NCI-H2029 treated with DMSO at 0.1 percent for 48 hours (cell line): ENCODE data around the gene GPR176.

Experiments
- DNase-seq: peaks from one replicate; lab custom pipeline; 2025; lab: John Stamatoyannopoulos, UW

Gene GPR176

DNA sequence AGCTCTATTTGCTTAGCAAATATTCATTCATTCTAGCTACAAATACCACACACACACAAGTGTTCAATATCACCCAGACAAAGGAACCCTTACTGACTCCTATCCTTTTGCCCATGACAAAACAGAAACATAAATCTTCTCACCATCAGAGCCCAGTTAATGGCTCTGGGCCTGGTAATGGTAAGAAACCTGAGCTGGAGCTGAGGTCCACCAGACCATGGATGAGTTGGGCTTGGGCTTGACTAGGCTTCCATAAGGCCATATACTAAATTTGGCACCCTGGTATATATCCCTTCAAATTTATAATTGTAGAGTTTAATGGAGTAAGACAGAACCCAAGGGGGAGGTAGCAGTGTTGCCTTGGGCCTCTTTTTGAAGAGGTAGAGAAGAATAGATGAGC, 29.4 kb downstream of the GPR176 start:
- DNase-seq = peak; percentile 55

DNA sequence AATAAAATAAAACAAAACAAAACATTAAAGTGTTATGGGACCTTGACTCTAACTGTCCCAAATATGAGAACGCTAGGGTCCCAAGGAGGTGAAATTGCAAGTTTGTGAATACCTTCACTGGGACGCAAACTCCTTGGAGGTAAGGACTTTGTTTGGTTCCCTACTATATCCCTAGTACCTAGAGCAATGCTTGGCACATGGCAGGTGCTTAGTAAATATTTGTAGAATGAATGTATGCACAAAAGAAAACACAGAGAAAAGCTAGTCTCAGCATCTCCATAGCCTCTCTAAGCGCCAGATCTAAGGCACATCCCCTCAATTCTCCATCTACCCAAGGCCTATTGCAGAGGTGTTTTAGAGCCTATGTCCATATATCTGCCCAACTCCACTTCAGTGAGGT, 30.5 kb downstream of the GPR176 start:
- no peak for DNase-seq

DNA sequence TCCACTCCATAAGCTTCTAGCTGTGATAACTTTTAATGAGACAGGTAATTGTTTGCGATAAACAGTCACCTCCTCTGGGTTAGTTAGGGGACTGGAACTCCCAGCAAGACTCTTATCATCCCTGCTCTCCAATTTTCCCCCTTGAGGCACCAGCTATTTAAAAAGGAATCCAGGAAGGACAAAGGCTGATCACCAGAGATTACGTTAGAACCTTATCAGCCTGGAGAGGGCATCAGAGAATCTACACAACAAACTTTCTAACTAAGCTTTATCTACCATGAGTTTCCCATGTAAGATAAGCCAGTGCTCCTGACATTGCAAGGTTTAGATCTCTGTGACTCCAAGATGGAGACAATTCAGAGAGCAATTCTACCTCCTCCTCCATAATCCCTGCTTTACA, 31.3 kb downstream of the GPR176 start:
- DNase-seq = no peak

DNA sequence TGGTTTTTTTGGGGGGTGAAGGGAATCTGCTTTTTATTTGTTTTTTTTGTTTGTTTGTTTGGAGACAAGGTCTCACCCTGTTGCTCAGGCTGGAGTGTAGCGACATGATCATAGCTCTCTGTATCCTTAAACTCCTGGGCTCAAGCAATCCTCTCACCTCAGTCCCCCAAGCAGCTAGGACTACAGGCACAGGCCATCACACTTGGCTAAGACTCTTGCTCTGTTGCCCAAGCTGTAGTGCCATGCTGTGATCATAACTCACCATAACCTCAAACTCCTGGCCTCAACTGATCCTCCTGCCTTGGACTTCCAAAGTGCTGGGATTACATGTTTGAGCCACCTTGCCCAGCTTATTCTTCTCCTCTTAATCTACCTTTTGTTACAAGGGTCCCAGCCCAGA, 31.8 kb downstream of the GPR176 start:
- DNase-seq = no peak

DNA sequence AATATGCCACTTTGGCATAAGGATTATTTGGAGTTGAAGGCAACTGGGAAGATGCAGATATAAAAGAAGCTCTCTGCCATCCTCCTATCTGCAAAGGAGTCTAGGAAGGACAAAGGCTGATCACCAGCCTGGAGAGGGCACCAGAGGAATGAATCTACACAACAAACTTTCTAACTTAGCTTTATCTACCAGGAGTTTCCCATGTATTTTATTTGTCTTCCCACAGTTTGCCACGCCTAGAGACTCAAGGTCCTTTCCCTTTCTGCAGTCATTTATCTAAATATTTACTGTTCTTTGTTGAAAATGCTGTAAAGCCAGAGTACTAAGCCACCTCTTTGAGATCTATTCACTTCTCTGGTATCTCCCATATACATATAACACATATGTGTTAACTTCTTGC, 32.2 kb downstream of the GPR176 start:
- no peak for DNase-seq

DNA sequence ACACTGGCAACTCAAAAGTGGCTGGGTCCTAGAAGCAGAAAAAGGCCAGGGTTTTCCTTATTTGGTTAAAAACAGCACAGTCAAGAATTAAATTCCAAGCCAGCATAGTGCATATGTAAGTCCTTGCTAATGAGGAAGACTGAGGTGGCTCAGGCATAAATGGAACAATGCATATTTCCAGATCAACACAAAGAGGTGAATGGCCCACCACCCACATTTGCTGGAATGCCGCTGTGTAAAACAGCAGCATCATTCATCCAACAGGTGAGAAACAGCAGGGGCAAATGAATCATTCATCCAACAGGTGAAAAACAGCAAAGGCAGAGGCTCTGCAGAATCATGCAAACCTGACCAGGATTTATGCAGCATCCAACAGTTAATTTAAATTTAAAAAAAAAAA, 32.9 kb downstream of the GPR176 start:
- DNase-seq = no peak

DNA sequence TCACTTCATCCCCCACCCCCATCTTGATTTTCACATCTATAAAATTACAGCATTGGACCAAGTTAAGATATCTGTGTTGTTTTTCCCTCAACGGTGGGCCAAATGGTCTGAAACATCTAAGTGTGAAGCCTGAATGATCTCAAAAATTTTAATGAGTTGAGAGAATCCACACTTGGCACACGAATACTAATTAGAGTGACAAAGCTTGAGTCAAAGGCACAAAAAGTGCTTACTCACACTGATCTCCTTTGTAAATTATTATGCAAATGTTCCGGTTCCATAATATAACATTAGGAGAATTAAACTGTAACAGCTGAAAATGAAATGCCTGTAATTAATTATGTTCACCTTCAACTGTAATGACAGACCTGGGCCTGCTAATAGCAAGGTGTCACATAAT, 33.6 kb downstream of the GPR176 start:
- DNase-seq = no peak

DNA sequence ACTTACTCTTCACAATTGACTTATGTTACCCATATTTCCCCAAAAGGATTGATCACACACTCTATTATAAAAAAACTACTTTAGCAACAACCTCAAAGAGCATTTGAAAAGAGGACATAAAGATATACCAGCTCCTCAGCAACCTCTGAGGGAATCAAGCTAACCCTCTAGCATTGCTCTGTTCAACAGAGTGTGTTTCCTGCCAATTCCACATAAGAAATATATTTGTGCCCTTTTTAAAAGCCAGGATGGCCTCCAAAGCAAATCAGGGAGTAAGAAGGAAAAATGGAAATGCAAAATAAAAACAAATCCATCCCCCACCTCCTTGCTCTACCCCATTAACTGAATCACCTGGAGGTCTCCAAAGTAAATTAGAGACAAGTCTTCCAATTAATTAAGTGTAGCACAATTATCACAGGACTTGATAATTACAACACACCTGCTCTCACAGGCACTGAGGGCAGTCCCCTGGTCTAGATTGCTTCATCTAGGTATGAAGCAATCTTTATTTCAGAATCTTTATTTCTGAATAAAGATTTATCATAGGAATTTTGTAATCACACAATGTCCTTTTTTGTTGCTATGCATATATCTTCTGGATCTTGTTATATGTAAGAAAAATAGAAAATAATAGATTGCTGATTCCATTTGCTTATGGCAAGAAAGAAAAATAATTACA, 34.8 kb downstream of the GPR176 start:
- no peak for DNase-seq

DNA sequence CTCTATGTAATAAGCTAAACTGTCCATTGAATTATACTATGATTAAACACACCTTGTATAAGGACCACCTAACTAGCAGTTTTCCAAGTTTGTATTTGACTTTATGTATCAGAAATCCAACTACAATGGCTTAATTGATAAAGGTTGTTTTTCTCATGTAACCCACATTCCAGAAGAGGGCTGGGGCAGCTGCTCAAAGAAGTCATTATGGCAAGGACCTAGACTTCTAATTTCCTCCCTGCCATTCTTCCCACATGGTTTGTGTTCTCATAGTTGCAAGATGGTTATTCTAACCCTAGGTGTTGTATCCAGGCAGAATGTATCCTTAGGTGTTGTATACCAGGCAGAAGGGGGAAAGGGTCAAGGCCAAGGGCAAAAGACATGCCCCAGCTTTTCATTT, 35.7 kb downstream of the GPR176 start:
- no peak for DNase-seq

DNA sequence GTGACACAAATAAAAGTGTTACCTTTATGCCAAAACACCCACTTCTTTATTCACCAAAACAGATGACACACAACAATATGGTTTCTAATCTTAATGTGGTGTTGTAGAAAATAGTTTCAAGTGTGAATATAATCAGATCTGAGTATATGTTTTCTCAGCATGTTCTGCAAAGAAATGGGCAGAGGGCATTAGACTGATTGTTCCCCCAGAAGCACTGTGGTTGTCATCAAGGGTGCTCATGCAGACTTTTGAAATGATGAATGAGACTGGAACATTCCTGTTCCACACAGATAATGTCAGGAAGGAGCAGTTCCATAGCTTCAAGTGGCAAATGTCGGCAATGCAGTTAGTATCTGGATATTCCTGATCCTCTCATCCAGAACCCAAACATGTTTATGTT, 37.5 kb downstream of the GPR176 start:
- DNase-seq = no peak

DNA sequence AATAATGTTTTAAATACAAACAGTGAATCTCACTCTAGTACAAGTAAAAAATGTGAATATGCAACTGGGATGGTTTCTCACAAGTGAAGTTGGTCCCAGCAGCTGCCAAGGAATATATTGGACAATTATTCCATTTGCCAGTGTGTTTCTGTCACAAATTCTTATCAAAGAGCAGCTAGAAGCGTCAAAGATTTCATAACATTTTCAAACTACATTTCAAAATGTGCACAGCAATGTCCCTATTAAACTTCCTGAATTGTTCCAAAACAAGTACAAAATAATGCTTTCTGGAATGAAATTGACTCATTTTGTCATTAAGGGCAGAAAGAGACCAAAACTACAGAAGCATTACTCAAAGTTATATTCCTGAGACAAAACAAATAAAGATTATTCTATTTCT, 38.3 kb downstream of the GPR176 start:
- DNase-seq = no peak

DNA sequence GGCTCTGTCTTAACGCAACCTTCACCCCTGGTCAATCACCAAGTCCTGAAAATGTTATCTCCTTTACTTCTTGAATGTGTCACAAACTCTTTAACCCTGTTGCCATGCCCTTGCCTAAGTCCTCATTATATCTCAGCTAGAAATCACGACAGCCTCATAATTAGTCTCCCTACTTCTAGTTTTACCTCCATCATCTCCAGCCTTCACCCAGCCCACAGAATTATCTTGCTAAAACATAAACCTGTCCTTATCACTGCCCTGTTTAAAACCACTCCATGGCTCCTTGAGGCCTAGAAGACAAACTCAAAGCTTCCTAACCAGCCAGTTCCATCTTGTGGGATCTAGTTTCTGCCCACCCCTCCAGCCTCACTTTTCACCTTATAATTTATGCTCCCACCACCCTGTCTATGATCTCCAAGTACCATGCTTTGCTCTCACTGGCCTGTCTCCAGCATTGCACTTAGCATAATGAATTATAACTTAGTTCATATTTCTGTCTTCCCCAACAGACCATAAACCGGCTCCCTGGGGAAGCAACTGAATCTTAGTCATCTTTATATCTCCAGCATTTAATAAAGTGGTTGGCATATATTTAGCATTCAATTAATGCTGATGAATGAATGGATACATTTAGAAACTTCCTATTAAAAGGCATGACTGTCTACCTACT, 39.2 kb downstream of the GPR176 start:
- DNase-seq = no peak

DNA sequence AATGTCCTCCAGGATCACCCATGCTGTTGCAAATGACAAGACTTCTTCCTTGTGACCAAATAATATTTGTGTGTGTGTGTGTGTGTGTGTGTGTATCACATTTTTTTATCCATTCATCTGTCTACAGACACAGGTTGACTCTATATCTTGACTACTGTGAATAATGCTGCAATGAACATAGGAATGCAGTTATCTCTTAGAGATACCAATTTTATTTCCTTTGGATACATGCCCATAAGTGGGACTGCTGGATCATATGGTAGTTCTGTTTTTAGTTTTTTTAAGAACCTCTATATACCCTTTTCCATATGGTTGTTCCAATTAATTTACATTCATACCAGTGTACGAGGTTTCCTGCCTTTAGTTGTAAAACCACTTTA, 41.7 kb downstream of the GPR176 start:
- no peak for DNase-seq

DNA sequence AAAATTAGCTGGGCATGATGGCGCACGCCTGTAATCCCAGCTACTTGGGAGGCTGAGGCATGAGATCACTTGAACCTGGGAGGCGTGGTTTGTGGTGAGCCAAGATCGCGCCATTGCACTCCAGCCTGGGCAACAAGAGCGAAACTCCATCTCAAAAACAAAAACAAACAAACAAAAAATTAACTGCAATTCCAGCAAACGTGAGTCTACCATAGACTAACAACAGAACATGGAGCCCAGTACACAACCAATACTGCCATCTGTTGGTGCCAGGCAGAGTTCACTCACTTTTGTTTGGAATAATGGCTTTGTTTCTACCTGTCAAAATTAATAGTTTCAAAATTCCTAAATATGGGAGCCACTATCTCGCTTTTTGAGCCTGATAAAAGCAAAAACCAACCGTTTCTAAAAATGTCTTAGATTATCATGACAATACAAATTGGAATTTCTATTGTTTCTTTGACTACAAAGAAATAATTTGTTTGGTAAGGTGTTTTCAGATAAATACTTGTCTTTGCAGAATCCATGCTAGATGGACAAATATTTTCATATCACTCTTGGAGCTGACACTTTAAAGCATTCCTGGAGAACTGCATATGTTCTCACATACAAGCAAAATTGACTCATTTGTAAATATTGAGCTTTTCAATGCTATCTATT, 45.0 kb downstream of the GPR176 start:
- DNase-seq = peak; percentile 24

DNA sequence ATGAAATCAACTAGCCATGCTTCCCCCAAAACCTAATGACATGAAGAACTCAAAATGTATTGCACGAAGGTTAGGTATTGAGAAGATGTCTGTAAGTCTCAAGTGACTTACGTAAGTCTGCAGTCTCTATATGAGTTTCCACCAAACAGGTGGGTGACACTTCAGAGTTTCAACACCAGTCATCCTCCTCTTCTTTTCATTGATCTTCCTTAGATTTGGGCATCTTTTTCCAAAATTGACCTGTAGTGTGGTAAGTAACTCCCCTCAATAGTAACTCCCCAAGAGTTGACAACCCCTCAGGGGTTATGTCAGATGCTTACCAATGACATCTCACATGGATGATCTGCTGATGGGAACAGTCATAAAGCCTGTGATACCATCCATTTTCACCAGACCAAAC, 46.1 kb downstream of the GPR176 start:
- no peak for DNase-seq

DNA sequence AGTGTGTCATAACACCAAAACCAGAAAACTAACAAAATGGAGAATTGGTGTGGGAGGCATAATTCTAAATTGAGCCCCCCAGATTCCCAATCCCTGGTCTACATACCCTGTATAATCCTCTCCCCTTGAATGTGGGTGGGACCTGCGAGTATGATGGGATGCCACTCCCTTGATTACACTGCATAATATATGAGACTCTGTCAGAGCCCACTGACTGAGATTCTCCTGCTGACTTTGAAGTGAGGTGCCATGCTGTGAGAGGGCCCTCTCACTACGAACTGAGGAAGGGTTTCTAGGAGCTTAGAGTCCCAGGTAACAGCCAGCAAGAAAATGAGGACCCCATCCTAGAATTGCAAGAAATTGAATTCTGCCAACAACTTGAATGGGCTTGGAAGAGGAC, 49.5 kb downstream of the GPR176 start:
- DNase-seq = no peak

DNA sequence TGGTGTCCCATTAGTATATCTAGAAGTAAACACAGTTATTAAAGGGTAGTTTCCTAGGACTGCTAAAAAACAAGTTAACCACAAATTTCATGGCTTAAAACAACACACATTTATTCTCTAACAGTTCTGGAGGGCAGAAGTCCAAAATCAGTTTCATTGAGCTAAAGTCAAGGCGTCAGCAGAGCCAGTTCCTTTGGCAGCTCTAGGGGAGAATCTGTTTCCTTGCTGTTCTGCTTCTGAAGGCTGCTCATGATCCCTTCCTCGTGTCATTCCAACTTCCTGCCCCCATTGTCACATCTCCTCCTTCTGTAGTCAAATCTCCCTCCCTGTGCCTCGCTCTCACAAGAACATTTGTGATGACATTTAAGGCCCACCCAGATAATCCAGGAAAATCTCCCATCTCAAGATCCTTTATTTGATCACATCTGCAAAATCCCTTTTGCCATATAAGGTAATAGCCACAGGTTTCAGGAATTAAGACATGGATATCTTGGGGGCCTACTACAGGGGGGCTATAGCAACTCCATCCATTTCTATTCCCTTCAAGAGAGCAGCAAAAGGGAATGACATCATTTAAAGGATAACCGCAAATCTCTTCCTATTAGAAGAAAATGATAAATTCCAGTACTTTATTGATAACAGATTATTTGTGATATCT, 50.1 kb downstream of the GPR176 start:
- no peak for DNase-seq

DNA sequence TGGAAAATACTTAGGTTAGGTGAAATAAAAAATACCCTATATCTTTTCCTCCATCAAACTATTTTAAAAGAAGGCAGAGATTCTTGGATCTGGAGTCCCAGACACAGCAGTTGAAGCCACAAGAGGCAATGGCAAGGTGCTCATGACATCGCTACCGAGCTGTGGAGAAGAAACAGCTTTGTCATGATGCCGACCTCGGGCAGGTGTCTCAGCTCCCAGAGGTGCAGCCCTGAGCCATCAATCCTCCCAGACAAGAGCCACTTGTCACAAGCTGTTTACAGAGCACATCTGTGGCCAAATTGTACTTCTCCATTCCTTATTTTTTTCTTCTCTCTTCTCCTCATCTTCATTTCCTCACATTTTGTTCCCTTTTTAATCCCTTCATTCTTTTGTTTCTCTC, 50.8 kb downstream of the GPR176 start:
- DNase-seq = peak; percentile 40

DNA sequence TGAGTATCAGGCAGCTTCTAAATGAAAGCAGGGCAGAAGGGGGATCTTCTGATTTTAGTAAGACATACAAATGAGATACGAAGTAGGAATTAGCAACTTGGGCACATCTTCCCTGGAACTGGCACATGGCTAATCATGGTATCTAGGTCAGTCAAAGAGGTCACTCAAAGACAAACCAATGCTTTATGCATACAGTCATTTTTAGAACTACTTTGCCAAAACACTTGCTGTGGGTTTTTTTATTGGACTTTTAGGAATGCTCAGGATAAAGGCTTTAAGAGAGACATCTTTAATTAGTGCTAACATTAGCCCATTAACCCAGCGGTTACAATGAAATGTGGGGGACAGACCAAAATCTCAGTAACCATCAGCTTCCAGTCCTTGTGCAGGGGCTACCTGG, 51.7 kb downstream of the GPR176 start:
- DNase-seq = no peak

DNA sequence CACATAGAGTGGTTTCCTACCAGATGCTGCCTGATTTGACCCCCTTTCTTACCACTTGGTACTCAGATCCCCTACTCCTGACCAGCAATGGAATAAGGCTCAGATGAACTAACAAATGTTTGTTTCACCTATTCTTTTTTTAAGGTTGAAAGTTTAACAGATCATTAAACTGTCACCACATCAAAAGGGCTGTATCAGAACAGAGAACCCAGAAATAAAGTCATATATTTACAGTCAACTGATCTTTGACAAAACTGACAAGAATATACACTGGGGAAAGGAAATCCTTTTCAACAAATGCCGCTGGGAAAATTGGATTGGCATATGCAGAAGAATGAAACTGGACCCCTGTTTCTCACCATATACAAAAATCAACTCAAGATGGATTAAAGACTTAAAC, 56.0 kb downstream of the GPR176 start:
- no peak for DNase-seq

DNA sequence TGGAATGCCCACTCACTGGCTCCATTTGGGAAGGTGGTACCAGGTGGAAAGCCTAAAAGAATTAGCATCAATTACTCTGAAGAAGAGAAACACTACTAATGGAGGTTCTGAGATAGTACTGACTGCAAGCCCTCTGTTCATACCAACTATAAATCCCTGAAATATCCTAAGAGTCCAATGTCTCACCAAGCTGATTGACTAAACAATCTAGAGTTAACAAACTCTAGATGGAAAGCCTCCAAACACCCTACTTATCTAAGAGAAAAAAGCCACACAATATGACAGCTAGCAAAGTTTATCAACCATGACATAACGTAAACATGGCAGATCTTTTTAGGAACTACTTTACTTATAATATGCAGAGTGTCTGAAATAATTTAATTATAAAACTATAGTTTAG, 59.2 kb downstream of the GPR176 start:
- DNase-seq = no peak

DNA sequence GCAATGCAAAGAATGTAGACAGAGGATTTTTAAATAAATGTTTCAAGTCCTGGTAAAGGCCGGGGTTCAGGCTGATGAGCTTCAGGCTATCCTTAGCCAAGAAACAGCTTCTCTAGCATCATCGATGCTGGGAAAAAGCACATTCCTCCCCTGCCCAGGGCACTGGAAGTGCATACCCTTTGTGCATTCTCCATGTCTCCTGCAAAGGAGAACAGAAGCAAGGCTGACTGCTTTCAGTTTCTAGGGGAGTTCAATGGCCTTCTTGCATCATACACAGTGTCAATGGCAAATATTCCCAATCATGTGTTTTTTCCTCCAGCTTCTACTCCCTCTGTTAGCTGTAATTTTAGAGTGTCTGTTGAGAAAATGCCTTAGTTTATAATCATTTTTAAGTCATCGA, 59.9 kb downstream of the GPR176 start:
- DNase-seq = no peak

DNA sequence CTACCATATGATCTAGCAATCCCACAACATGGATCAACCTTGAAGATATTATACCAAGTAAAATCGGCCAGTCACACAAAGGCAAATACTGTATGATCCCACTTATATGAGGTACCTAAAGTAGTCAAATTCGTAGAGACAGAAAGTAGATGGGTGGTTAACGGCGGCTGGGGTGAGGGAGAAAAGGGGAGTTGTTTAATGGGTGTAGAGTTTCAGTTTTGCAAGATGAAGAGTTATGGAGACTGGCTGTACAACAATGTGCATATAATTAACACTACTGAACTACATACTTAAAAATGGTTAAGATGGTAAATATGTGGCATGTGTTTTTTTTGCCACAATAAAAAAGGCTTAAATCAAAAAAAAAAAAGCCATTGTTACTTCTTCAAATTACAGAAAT, 60.4 kb downstream of the GPR176 start:
- DNase-seq = no peak
